ENCODE data around the gene CACNA1B. TPM values are rescaled to one million over a fixed set of nuclear protein-coding genes. Genes with fewer than 3 reads are reported as not detected.

CACNA1B gene
- total RNA-seq, 1 experiment from 2014 or later = 1.7 TPM

- no peaks in the 10 kb centered on the region for H4K20me1 ChIP-seq (ENCODE audit: insufficient read depth)
- H3K9me3 ChIP-seq (ENCODE audit: control insufficient read depth in 1 of 2, insufficient read depth in 1 of 2, low read depth in 1 of 2, low read length in 2 of 2) = no peaks in the 10 kb centered on the region
- no peak overlapping the region for H3K27ac ChIP-seq (ENCODE audit: low read depth, low read length)
- DNase-seq (ENCODE audit: low read depth, low spot score) = no peak
- H3K36me3 ChIP-seq (ENCODE audit: control insufficient read depth in 1 of 2, insufficient read depth in 2 of 2, low read length in 2 of 2) = no peaks in the 10 kb centered on the region
- RAD21 ChIA-PET (ENCODE audit: low non-redundant PET in 1 of 2, low total read pairs in 2 of 2, uncharacterized antibody in 2 of 2, unreplicated experiment in 2 of 2) = no interaction called here
- no peak overlapping the region for H2AFZ ChIP-seq (ENCODE audit: low read depth, low read length, poor library complexity, severe bottlenecking)
- no peaks in the 10 kb centered on the region for H3K79me2 ChIP-seq (ENCODE audit: insufficient read depth, low read length)
- no peak overlapping the region for H3K4me2 ChIP-seq (ENCODE audit: low read length)
- H3K9ac ChIP-seq (ENCODE audit: low read length) = no peak overlapping the region
- intact Hi-C loops (cut with micrococcal nuclease) = no loop called here
- TF ChIP-seq TCF7L2 (IDR thresholded peaks at IDR 0.05; ENCODE audit: borderline replicate concordance, extremely low read depth, insufficient read depth, insufficient read length) (no peak), EGR1 (IDR thresholded peaks at IDR 0.05; ENCODE audit: low read depth) (no peak), SRF (IDR thresholded peaks at IDR 0.05; ENCODE audit: low read depth) (no peak)
- TF ChIP-seq, protein P1, sequence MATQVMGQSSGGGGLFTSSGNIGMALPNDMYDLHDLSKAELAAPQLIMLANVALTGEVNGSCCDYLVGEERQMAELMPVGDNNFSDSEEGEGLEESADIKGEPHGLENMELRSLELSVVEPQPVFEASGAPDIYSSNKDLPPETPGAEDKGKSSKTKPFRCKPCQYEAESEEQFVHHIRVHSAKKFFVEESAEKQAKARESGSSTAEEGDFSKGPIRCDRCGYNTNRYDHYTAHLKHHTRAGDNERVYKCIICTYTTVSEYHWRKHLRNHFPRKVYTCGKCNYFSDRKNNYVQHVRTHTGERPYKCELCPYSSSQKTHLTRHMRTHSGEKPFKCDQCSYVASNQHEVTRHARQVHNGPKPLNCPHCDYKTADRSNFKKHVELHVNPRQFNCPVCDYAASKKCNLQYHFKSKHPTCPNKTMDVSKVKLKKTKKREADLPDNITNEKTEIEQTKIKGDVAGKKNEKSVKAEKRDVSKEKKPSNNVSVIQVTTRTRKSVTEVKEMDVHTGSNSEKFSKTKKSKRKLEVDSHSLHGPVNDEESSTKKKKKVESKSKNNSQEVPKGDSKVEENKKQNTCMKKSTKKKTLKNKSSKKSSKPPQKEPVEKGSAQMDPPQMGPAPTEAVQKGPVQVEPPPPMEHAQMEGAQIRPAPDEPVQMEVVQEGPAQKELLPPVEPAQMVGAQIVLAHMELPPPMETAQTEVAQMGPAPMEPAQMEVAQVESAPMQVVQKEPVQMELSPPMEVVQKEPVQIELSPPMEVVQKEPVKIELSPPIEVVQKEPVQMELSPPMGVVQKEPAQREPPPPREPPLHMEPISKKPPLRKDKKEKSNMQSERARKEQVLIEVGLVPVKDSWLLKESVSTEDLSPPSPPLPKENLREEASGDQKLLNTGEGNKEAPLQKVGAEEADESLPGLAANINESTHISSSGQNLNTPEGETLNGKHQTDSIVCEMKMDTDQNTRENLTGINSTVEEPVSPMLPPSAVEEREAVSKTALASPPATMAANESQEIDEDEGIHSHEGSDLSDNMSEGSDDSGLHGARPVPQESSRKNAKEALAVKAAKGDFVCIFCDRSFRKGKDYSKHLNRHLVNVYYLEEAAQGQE (IDR thresholded peaks at IDR 0.05; ENCODE audit: low read depth) = no peak
- no peak overlapping the region for H3K4me3 ChIP-seq (replicated peaks in 1 of 2; ENCODE audit: low read depth in 1 of 2, low read length in 2 of 2)
- CTCF ChIA-PET = no interaction called here
- no peaks in the 10 kb centered on the region for H3K4me1 ChIP-seq (ENCODE audit: control insufficient read depth in 1 of 2, insufficient read depth in 2 of 2, low read length in 2 of 2)
- no peaks in the 10 kb centered on the region for H3K9me2 ChIP-seq (ENCODE audit: insufficient read depth)
- POLR2A ChIA-PET = no interaction called here
- no peaks in the 10 kb centered on the region for H3K27me3 ChIP-seq (ENCODE audit: insufficient read depth, low read length)
- no peak for ATAC-seq
- BruUV-seq (replicated peaks) = no TSS peak
Observed at GRCh38 chr9:138042146-138042545, 164.6 kb downstream of the CACNA1B start.

DNA sequence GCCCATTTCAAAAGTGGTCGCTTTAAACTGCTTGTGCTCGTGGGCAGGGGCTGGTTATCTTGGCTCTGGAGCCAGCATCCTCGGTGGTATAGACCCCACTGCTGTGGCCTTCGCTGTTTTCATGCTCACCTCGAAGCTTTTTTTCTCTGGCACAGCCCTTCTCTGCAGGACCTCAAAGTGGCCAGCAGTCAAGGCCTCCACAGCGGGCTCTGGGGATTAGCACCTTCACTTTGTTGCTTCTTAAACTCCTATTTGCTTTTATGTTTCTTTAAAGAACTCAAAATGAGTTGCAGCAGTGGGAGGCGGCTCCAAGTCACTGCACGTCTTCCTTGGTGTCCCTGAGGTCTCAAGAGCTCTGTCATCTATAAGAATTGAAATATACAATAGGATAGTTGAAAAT lies 165.1 kb downstream of the CACNA1B start:
- Histone ChIP-seq H3K79me2 (ENCODE audit: insufficient read depth, low read length) (no peaks in the 10 kb centered on the region), H3K4me3 (replicated peaks in 1 of 2; ENCODE audit: low read depth in 1 of 2, low read length in 2 of 2) (no peak overlapping the region), H4K20me1 (ENCODE audit: insufficient read depth) (no peaks in the 10 kb centered on the region), H3K4me1 (ENCODE audit: control insufficient read depth in 1 of 2, insufficient read depth in 2 of 2, low read length in 2 of 2) (no peaks in the 10 kb centered on the region), H3K9me2 (ENCODE audit: insufficient read depth) (no peaks in the 10 kb centered on the region), H2AFZ (ENCODE audit: low read depth, low read length, poor library complexity, severe bottlenecking) (no peak overlapping the region), H3K27me3 (ENCODE audit: insufficient read depth, low read length) (no peaks in the 10 kb centered on the region), H3K36me3 (ENCODE audit: control insufficient read depth in 1 of 2, insufficient read depth in 2 of 2, low read length in 2 of 2) (no peaks in the 10 kb centered on the region), H3K9ac (ENCODE audit: low read length) (no peak overlapping the region), H3K9me3 (ENCODE audit: control insufficient read depth in 1 of 2, insufficient read depth in 1 of 2, low read depth in 1 of 2, low read length in 2 of 2) (no peaks in the 10 kb centered on the region), H3K27ac (ENCODE audit: low read depth, low read length) (no peak overlapping the region), H3K4me2 (ENCODE audit: low read length) (no peak overlapping the region)
- no TSS peak for BruUV-seq (replicated peaks)
- intact Hi-C loops (cut with micrococcal nuclease) = no loop called here
- no peak for ATAC-seq
- TF ChIP-seq, protein P2, sequence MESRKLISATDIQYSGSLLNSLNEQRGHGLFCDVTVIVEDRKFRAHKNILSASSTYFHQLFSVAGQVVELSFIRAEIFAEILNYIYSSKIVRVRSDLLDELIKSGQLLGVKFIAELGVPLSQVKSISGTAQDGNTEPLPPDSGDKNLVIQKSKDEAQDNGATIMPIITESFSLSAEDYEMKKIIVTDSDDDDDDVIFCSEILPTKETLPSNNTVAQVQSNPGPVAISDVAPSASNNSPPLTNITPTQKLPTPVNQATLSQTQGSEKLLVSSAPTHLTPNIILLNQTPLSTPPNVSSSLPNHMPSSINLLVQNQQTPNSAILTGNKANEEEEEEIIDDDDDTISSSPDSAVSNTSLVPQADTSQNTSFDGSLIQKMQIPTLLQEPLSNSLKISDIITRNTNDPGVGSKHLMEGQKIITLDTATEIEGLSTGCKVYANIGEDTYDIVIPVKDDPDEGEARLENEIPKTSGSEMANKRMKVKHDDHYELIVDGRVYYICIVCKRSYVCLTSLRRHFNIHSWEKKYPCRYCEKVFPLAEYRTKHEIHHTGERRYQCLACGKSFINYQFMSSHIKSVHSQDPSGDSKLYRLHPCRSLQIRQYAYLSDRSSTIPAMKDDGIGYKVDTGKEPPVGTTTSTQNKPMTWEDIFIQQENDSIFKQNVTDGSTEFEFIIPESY (IDR thresholded peaks at IDR 0.05; ENCODE audit: extremely low read depth, insufficient replicate concordance, low read length) = no peak
- TF ChIP-seq EZH2phosphoT487 (IDR thresholded peaks at IDR 0.05; ENCODE audit: borderline replicate concordance) = no peak
- no peak for TF ChIP-seq RAD21 (IDR thresholded peaks at IDR 0.05; ENCODE audit: low read depth)
- no peak for TF ChIP-seq SIN3A (IDR thresholded peaks at IDR 0.05; ENCODE audit: low read depth)
- TF ChIP-seq YY1 (IDR thresholded peaks at IDR 0.05; ENCODE audit: extremely low read depth, insufficient replicate concordance, low read depth, low read length) = no peak
- no peak for TF ChIP-seq ELF1 (IDR thresholded peaks at IDR 0.05; ENCODE audit: borderline replicate concordance, low read depth)
- no peak for TF ChIP-seq ATF3 (IDR thresholded peaks at IDR 0.05)
- TF ChIP-seq ZNF274 (IDR thresholded peaks at IDR 0.05; ENCODE audit: low read depth, low read length) = no peak
- POLR2A ChIA-PET = no interaction called here
- no peak for DNase-seq (ENCODE audit: low read depth, low spot score)
- RAD21 ChIA-PET (ENCODE audit: low non-redundant PET in 1 of 2, low total read pairs in 2 of 2, uncharacterized antibody in 2 of 2, unreplicated experiment in 2 of 2) = no interaction called here
- CTCF ChIA-PET = no interaction called here
